Ovary (tissue), 9 donors: ENCODE measurements around the gene NAV1. TPM values are rescaled to one million over a fixed set of nuclear protein-coding genes. Genes with fewer than 3 reads are reported as not detected.

ENCODE experiments used
- DNase-seq, 5 donors: peaks; one replicate each; pipeline ENCODE4 v3.0.0-alpha.2; 2019 to 2020
- H3K27ac ChIP-seq, 2 donors: fragments of 200-600 bp; one replicate each; pipeline versions ENCODE4 v1.5.1 to v1.8.0; 2019 to 2022
- H3K27me3 ChIP-seq: fragments of 200-600 bp; one replicate; pipeline ENCODE4 v1.8.0; 2022
- H3K36me3 ChIP-seq: fragments of 200-600 bp; sonication (generic); one replicate; pipeline ENCODE4 v1.5.1; 2019
- H3K4me1 ChIP-seq: one replicate; pipeline ENCODE4 v1.8.1; 2013; ENCODE audit warnings: mild to moderate bottlenecking, moderate library complexity; ENCODE audit not compliant: insufficient read depth
- H3K4me3 ChIP-seq: fragments of 200-600 bp; sonication (generic); one replicate; pipeline ENCODE4 v1.5.1; 2017
- H3K9me3 ChIP-seq, 2 donors: fragments of 200-600 bp in 1 of 2; sonication (generic) in 1 of 2; one replicate each; pipeline versions ENCODE4 v1.5.1 to v1.8.1; 2013 to 2019; ENCODE audit warnings: mild to moderate bottlenecking in 1 of 2, moderate library complexity in 1 of 2
- EP300 ChIP-seq: sonication (generic); formaldehyde crosslinking; IDR thresholded peaks from one replicate; pipeline ENCODE4 v1.6.1; 2017; ENCODE audit warnings: antibody characterized with exemption
- POLR2A ChIP-seq: fragments of 450-650 bp; IDR thresholded peaks from one replicate; pipeline ENCODE4 v1.6.1; 2017; ENCODE audit warnings: antibody characterized with exemption, mild to moderate bottlenecking, moderate library complexity
- WGBS, 3 donors: extraction: QIAGEN DNeasy Blood & Tissue Kit in 1 of 3; methylation state at CpG; one replicate each; pipeline versions ENCODE4 v1.1.5 to v1.1.7; 2013 to 2017; 5-methylcytosine and 5-hydroxymethylcytosine counted together
- intact Hi-C, 4 donors: fragments of 100-400 bp; cut with DNase I; formaldehyde crosslinking; loops; one replicate each; pipeline versions ENCODE4 v1.11.0 to v1.15.1; 2022 to 2023
- polyA plus RNA-seq, 2 donors: library from polyadenylated mRNA; stranded (reverse); fragments of 200-250 nt in 1 of 2; fragments of 350-450 nt in 1 of 2; fragmentation: Illumina TruSeq in 1 of 2; extraction: RNeasy Lipid Tissue Mini Kit (QIAGEN cat#74804) in 1 of 2; gene quantifications; one replicate each; pipeline ENCODE4 v1.2.3, GENCODE V29; 2013 to 2014
- total RNA-seq, 7 donors: library from RNA; depleted of rRNA in 2 of 7; stranded (reverse); fragments of >200 nt in 2 of 7; fragmentation: NEBNext Ultra II Directional in 3 of 7; extraction: Animal tissue kit (Norgen Biotek cat#: 25700) in 3 of 7; gene quantifications; one replicate each; pipeline versions ENCODE4 v1.1.0 to v1.2.4, GENCODE V29; 2016 to 2023
- TF ChIP-seq, protein P1 (sequence below), 3 donors: fragments of 450-650 bp in 2 of 3; fragments of 200-600 bp in 1 of 3; IDR thresholded peaks; one replicate each; pipeline versions ENCODE4 v1.5.1 to v1.8.0; 2016 to 2022; ENCODE audit warnings: antibody characterized with exemption in 3 of 3, mild to moderate bottlenecking in 1 of 3
- donor health status: DM: no; HTN: no; CAD: no; lungs with moderate emphysema.
- donor health status: DM: no; HTN: no; CAD: no.
- donor health status: Bipolar disorder and iron deficiency.
- donor health status: DM: yes; HTN: yes; CAD: no.
- donor health status: DM: no; HTN: no; CAD: no.
- donor health status: DM: yes; HTN: yes; CAD: no.

Gene NAV1
- total and polyA plus RNA-seq, 9 donors, result 3.4 to 19.6 (median 11.3) TPM

- no peaks in the 10 kb centered on the region for H3K4me1 ChIP-seq
- DNase-seq, result no peak
- H3K27me3 ChIP-seq, result no peaks in the 10 kb centered on the region
- no peaks in the 10 kb centered on the region for H3K36me3 ChIP-seq
- intact Hi-C loops, result loop anchor here in 2 of 4 donors (10.0 kb wide), 2 partner anchors 50 to 70 kb away; partner anchors contain the start of gene PHLDA3 (in 1 of the 2)
- no peaks in the 10 kb centered on the region for H3K9me3 ChIP-seq
- WGBS, 3 donors, result 91 to 98% (median 98%) methylated on average over 2 of the region's 2 CpGs
- TF ChIP-seq POLR2A (no peak), EP300 (no peak)
- TF ChIP-seq, protein P1, sequence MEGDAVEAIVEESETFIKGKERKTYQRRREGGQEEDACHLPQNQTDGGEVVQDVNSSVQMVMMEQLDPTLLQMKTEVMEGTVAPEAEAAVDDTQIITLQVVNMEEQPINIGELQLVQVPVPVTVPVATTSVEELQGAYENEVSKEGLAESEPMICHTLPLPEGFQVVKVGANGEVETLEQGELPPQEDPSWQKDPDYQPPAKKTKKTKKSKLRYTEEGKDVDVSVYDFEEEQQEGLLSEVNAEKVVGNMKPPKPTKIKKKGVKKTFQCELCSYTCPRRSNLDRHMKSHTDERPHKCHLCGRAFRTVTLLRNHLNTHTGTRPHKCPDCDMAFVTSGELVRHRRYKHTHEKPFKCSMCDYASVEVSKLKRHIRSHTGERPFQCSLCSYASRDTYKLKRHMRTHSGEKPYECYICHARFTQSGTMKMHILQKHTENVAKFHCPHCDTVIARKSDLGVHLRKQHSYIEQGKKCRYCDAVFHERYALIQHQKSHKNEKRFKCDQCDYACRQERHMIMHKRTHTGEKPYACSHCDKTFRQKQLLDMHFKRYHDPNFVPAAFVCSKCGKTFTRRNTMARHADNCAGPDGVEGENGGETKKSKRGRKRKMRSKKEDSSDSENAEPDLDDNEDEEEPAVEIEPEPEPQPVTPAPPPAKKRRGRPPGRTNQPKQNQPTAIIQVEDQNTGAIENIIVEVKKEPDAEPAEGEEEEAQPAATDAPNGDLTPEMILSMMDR (IDR thresholded peaks at IDR 0.05), result no peak
- H3K4me3 ChIP-seq, result no peak overlapping the region
- no peak overlapping the region for H3K27ac ChIP-seq
These were observed 24.5 kb upstream of the NAV1 start for GRCh38 chr1:201514466-201514865.

- Histone ChIP-seq H3K36me3 (no peaks in the 10 kb centered on the region), H3K27ac (no peak overlapping the region), H3K4me3 (no peak overlapping the region), H3K9me3 (no peaks in the 10 kb centered on the region), H3K27me3 (no peaks in the 10 kb centered on the region), H3K4me1 (no peaks in the 10 kb centered on the region)
- 84 to 90% (median 89%) methylated on average over 9 of the region's 9 CpGs for WGBS, 3 donors
- TF ChIP-seq, protein P1 (IDR thresholded peaks at IDR 0.05), result no peak
- TF ChIP-seq POLR2A (no peak), EP300 (no peak)
- no peak for DNase-seq
- intact Hi-C loops, result loop anchor here in 2 of 4 donors (10.0 kb wide), 2 partner anchors 50 to 70 kb away; partner anchors contain the start of gene PHLDA3 (in 1 of the 2)
These were observed 23.7 kb upstream of the NAV1 start for GRCh38 chr1:201515062-201515750.

DNA sequence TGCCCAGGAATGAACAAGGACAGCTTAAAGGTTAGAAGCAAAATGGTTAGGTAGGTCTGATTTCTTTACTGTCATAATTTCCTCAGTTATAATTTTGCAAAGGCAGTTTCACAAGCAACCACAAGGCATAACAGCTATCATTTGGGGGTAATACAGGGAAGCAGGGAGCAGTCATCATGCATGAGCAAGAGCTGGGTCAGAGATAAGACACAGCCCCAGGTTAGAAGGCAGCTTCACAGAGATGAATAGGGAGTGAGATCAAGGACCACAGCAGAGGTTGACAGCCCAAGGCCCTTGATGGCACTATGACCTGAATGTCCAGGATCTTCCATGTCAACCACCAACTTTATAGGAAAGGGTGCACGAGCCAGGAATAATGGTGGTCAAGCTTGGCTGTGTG lies 23.0 kb upstream of the NAV1 start:
- no peak for DNase-seq
- WGBS, 3 donors, result 86 to 96% (median 91%) methylated on average over 1 of the region's 1 CpG
- H3K27ac ChIP-seq, result no peak overlapping the region
- H3K4me3 ChIP-seq, result no peak overlapping the region
- H3K4me1 ChIP-seq, result no peaks in the 10 kb centered on the region
- H3K27me3 ChIP-seq, result no peaks in the 10 kb centered on the region
- no peaks in the 10 kb centered on the region for H3K9me3 ChIP-seq
- no peak for TF ChIP-seq POLR2A
- no peak for TF ChIP-seq EP300
- TF ChIP-seq, protein P1 (IDR thresholded peaks at IDR 0.05), result no peak
- intact Hi-C loops, result loop anchor here in 2 of 4 donors (10.0 kb wide), 2 partner anchors 51 to 71 kb away; partner anchors contain the start of gene PHLDA3 (in 1 of the 2)
- no peaks in the 10 kb centered on the region for H3K36me3 ChIP-seq

- intact Hi-C loops, result loop anchor here in 2 of 4 donors (10.0 kb wide), 2 partner anchors 52 to 72 kb away; partner anchors contain the start of gene PHLDA3 (in 1 of the 2)
- WGBS, 3 donors, result 92 to 95% (median 95%) methylated on average over 2 of the region's 2 CpGs
These were observed 22.3 kb upstream of the NAV1 start for GRCh38 chr1:201516511-201517127.

More at GRCh38 chr1:201516511-201517127, 22.3 kb upstream of the NAV1 start:
- Histone ChIP-seq H3K27me3 (no peaks in the 10 kb centered on the region), H3K36me3 (no peaks in the 10 kb centered on the region), H3K4me1 (no peaks in the 10 kb centered on the region), H3K9me3 (no peaks in the 10 kb centered on the region), H3K4me3 (no peak overlapping the region), H3K27ac (no peak overlapping the region)
- TF ChIP-seq POLR2A (no peak), EP300 (no peak)
- TF ChIP-seq, protein P1 (IDR thresholded peaks at IDR 0.05), result no peak
- no peak for DNase-seq
